ENCODE measurements around the gene FOXF2. TPM values are rescaled to one million over a fixed set of nuclear protein-coding genes. Genes with fewer than 3 reads are reported as not detected.

Gene FOXF2
- total and polyA plus RNA-seq, 4 donors: 8.3 to 22.9 (median 14.3) TPM

DNA sequence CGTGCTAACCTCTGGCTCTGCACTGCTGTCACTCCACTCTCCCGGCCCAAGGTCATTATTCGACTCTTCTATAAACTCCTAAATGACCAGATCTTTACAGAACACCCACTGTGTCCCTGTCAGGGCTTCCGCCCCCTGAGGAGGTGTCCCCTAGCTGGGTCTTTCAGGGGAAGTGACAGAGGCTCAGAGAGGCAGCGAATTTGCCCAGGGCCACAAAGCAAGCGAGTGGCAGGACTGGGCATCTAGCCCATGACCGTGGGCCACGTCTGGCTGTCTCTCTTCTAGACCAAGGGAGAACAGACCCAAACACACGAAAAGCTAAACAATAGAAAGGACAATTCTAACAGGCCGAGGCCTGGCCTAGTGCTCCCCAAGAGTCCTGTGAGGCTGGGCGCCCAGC is 27.4 kb downstream of the FOXF2 start:
- H3K27ac ChIP-seq (ENCODE audit: low read depth in 1 of 2, low read length in 1 of 2): no peak overlapping the region
- ATAC-seq (ENCODE audit: insufficient read depth, low FRiP score) (no peak), DNase-seq (no peak)
- peaks cover 0 to 3% (median 0%) of the 10 kb centered on the region in 4 donors for H3K9me3 ChIP-seq (ENCODE audit: control insufficient read depth in 4 of 4, insufficient read depth in 3 of 4, low read length in 3 of 4)
- 87 to 88% methylated on average over 11 of the region's 11 CpGs for WGBS, 2 donors
- H3K36me3 ChIP-seq (ENCODE audit: control insufficient read depth in 4 of 4, insufficient read depth in 4 of 4, low read length in 4 of 4): no peaks in the 10 kb centered on the region
- peaks cover 0 to 22% (median 6%) of the 10 kb centered on the region in 5 donors for H3K4me1 ChIP-seq (ENCODE audit: control insufficient read depth in 5 of 5, insufficient read depth in 5 of 5, low read length in 5 of 5)
- H3K9ac ChIP-seq (ENCODE audit: insufficient read depth in 1 of 2, low read length in 2 of 2): no peak overlapping the region
- H3K27me3 ChIP-seq (ENCODE audit: control insufficient read depth in 3 of 3, insufficient read depth in 3 of 3, low read length in 2 of 3): no peaks in the 10 kb centered on the region
- H3K4me3 ChIP-seq: no peak overlapping the region
- TF ChIP-seq, protein P1, sequence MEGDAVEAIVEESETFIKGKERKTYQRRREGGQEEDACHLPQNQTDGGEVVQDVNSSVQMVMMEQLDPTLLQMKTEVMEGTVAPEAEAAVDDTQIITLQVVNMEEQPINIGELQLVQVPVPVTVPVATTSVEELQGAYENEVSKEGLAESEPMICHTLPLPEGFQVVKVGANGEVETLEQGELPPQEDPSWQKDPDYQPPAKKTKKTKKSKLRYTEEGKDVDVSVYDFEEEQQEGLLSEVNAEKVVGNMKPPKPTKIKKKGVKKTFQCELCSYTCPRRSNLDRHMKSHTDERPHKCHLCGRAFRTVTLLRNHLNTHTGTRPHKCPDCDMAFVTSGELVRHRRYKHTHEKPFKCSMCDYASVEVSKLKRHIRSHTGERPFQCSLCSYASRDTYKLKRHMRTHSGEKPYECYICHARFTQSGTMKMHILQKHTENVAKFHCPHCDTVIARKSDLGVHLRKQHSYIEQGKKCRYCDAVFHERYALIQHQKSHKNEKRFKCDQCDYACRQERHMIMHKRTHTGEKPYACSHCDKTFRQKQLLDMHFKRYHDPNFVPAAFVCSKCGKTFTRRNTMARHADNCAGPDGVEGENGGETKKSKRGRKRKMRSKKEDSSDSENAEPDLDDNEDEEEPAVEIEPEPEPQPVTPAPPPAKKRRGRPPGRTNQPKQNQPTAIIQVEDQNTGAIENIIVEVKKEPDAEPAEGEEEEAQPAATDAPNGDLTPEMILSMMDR (IDR thresholded peaks at IDR 0.05; ENCODE audit: control extremely low read depth, extremely low read depth): no peak

DNA sequence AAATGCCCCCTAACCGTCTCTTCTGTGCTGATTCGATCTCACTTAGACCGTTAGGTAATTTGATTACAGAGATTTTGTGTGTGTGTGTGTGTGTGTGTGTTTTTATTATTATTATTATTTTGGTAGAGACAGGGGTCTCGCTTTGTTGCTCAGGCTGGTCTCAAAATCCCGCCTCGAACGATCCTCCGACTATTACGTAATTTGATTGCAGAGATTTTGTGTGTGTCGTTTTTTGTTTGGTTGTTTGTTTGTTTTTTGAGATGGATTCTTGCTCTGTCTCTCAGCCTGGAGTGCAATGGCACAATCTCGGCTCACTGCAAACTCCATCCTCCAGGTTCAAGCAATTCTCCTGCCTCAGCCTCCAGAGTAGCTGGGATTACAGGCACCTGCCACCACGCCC is 28.3 kb downstream of the FOXF2 start:
- H3K4me1 ChIP-seq (ENCODE audit: control insufficient read depth in 5 of 5, insufficient read depth in 5 of 5, low read length in 5 of 5): peaks cover 0 to 17% (median 3%) of the 10 kb centered on the region in 5 donors
- H3K9ac ChIP-seq (ENCODE audit: insufficient read depth in 1 of 2, low read length in 2 of 2): no peak overlapping the region
- H3K4me3 ChIP-seq: no peak overlapping the region
- H3K9me3 ChIP-seq (ENCODE audit: control insufficient read depth in 4 of 4, insufficient read depth in 3 of 4, low read length in 3 of 4): peaks cover 0 to 3% (median 0%) of the 10 kb centered on the region in 4 donors
- H3K27ac ChIP-seq (ENCODE audit: low read depth in 1 of 2, low read length in 1 of 2): no peak overlapping the region
- ATAC-seq (ENCODE audit: insufficient read depth, low FRiP score) (no peak), DNase-seq (no peak)
- TF ChIP-seq, protein P1 (IDR thresholded peaks at IDR 0.05; ENCODE audit: control extremely low read depth, extremely low read depth): no peak
- 94% methylated on average over 12 of the region's 12 CpGs for WGBS, 2 donors
- H3K27me3 ChIP-seq (ENCODE audit: control insufficient read depth in 3 of 3, insufficient read depth in 3 of 3, low read length in 2 of 3): no peaks in the 10 kb centered on the region
- H3K36me3 ChIP-seq (ENCODE audit: control insufficient read depth in 4 of 4, insufficient read depth in 4 of 4, low read length in 4 of 4): no peaks in the 10 kb centered on the region

DNA sequence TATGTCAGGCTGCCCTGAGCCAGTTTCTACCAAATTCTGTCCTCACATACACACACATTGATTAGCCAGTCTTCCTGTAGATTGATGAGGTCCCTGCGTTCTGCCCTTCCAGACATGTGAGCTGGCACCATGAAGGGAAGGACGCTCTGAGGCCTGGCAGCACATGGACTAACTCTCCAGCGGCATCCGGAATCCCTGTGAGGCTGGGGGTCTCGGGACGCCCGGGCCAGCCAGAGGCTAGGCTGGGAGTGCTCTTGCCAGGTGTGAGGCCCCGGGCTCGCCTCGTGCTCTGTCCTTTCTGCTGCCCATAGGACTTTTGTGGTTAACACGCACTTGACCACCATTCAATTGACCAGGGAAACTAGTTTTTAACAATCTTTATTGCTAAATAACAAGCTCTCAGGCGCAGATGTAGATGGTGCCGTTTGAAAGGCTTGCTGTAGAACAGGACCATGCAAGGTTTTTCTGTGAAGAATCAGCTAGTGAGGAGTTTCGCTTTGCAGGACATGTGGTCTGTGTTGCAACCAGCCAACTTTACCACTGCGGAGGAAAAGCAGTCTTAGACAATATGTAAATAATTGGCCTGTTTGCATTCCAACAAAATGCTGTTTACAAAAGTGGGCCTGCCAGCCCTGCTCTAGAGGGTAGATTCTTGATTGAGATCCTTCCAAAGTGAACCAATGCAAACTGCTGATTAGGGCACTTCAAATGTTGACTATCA is 29.3 kb downstream of the FOXF2 start:
- Histone ChIP-seq H3K27ac (ENCODE audit: low read depth in 1 of 2, low read length in 1 of 2) (no peak overlapping the region), H3K9ac (ENCODE audit: insufficient read depth in 1 of 2, low read length in 2 of 2) (no peak overlapping the region), H3K4me1 (ENCODE audit: control insufficient read depth in 5 of 5, insufficient read depth in 5 of 5, low read length in 5 of 5) (peaks cover 0 to 10% (median 3%) of the 10 kb centered on the region in 5 donors), H3K27me3 (ENCODE audit: control insufficient read depth in 3 of 3, insufficient read depth in 3 of 3, low read length in 2 of 3) (no peaks in the 10 kb centered on the region), H3K36me3 (ENCODE audit: control insufficient read depth in 4 of 4, insufficient read depth in 4 of 4, low read length in 4 of 4) (no peaks in the 10 kb centered on the region), H3K4me3 (no peak overlapping the region), H3K9me3 (ENCODE audit: control insufficient read depth in 4 of 4, insufficient read depth in 3 of 4, low read length in 3 of 4) (peaks cover 0 to 3% (median 0%) of the 10 kb centered on the region in 4 donors)
- ATAC-seq (ENCODE audit: insufficient read depth, low FRiP score) (no peak), DNase-seq (peak; percentile 72 to 90 (median 85))
- TF ChIP-seq, protein P1 (IDR thresholded peaks at IDR 0.05; ENCODE audit: control extremely low read depth, extremely low read depth): no peak
- WGBS, 2 donors: 73 to 80% methylated on average over 15 of the region's 15 CpGs

Measured in lung (tissue), 12 donors.